GM11168 (cell line): ENCODE results near the gene FGD5.

ENCODE experiments used
- in situ Hi-C: fragments of 300-500 bp; cut with MboI; formaldehyde crosslinking; loops from one replicate; pipeline ENCODE4 v1.12.0; 2022; ENCODE audit warnings: low sequenced_read_pairs; ENCODE audit not compliant: unreplicated experiment

Gene FGD5

GRCh38 chr3:14947886-14948608 lies 129.3 kb downstream of the FGD5 start:
- in situ Hi-C loops: no loop called here

- in situ Hi-C loops: no loop called here
Measured at GRCh38 chr3:14948609-14949038, 129.9 kb downstream of the FGD5 start.

GRCh38 chr3:14949126-14949525 lies 130.4 kb downstream of the FGD5 start:
- in situ Hi-C loops: no loop called here

- in situ Hi-C loops: no loop called here
Measured at GRCh38 chr3:14950274-14950673, 131.5 kb downstream of the FGD5 start.

GRCh38 chr3:14957153-14957552 lies 138.4 kb downstream of the FGD5 start:
- in situ Hi-C loops: no loop called here

- in situ Hi-C loops: no loop called here
Measured at GRCh38 chr3:14957925-14958324, 139.2 kb downstream of the FGD5 start.

- in situ Hi-C loops: no loop called here
Measured at GRCh38 chr3:14959359-14959943, 140.7 kb downstream of the FGD5 start.

- in situ Hi-C loops: no loop called here
Measured at GRCh38 chr3:14962762-14963161, 144.0 kb downstream of the FGD5 start.

- in situ Hi-C loops: no loop called here
Measured at GRCh38 chr3:14967285-14967684, 148.5 kb downstream of the FGD5 start.

GRCh38 chr3:14969671-14970070 lies 150.9 kb downstream of the FGD5 start:
- in situ Hi-C loops: no loop called here

GRCh38 chr3:14976317-14976716 lies 157.6 kb downstream of the FGD5 start:
- in situ Hi-C loops: no loop called here

GRCh38 chr3:14980689-14981088 lies 161.9 kb downstream of the FGD5 start:
- in situ Hi-C loops: no loop called here
